ENCODE results near the gene ZNF789.
A peak's percentile ranks its signal among the peaks of the same experiment; 100 is the strongest.
"Not testable (repeated sequence)": the region's sequence is repeated elsewhere in the genome, so short reads cannot be mapped to it uniquely, and the experiment has no call there.

The ZNF789 gene

GRCh38 chr7:99472561-99473314 lies at the start of gene ZNF789:
Gene ZNF789 (plus strand): TSS chr7:99472890. CDS start chr7:99476457, 3,567 bp downstream.
- DNase-seq (ENCODE audit: low spot score): peak; percentile 91
- peak; percentile 95 for FAIRE-seq

GRCh38 chr7:99424932-99425730 lies 47.6 kb upstream of the ZNF789 start:
- no peak for DNase-seq (ENCODE audit: low spot score)
- no peak for FAIRE-seq

- FAIRE-seq: no peak
- DNase-seq (ENCODE audit: low spot score): no peak
Observed at GRCh38 chr7:99428972-99429566, 43.6 kb upstream of the ZNF789 start.

GRCh38 chr7:99429756-99430155 lies 42.9 kb upstream of the ZNF789 start:
- no peak for FAIRE-seq

GRCh38 chr7:99431756-99432540 lies 40.7 kb upstream of the ZNF789 start:
- not testable (repeated sequence) for DNase-seq (ENCODE audit: low spot score); FAIRE-seq

More at GRCh38 chr7:99429756-99430155, 42.9 kb upstream of the ZNF789 start:
- DNase-seq (ENCODE audit: low spot score): no peak

- no peak for DNase-seq (ENCODE audit: low spot score)
- no peak for FAIRE-seq
Observed at GRCh38 chr7:99433158-99433557, 39.5 kb upstream of the ZNF789 start.

- DNase-seq (ENCODE audit: low spot score) (no peak), FAIRE-seq (no peak)
Observed at GRCh38 chr7:99437946-99438572, 34.6 kb upstream of the ZNF789 start.

GRCh38 chr7:99438573-99439480 lies 33.9 kb upstream of the ZNF789 start, which contains the start of the genes CPSF4 and PTCD1:
Gene CPSF4 (plus strand): TSS chr7:99438943. CDS start chr7:99439083, 140 bp downstream.
Gene PTCD1 (minus strand): TSS chr7:99438798. CDS start chr7:99435242, 3,556 bp downstream.
- peak; percentile 51 for FAIRE-seq

GRCh38 chr7:99440195-99440594 lies 32.5 kb upstream of the ZNF789 start:
- FAIRE-seq (no peak), DNase-seq (ENCODE audit: low spot score) (no peak)

More at GRCh38 chr7:99438573-99439480, 33.9 kb upstream of the ZNF789 start, which contains the start of the genes CPSF4 and PTCD1:
- peak; percentile 92 for DNase-seq (ENCODE audit: low spot score)

- FAIRE-seq: no peak
- DNase-seq (ENCODE audit: low spot score): no peak
Observed at GRCh38 chr7:99446096-99446495, 26.6 kb upstream of the ZNF789 start.

- no peak for FAIRE-seq
- DNase-seq (ENCODE audit: low spot score): no peak
Observed at GRCh38 chr7:99447943-99448342, 24.7 kb upstream of the ZNF789 start.

- DNase-seq (ENCODE audit: low spot score): no peak
- FAIRE-seq: no peak
Observed at GRCh38 chr7:99448855-99449254, 23.8 kb upstream of the ZNF789 start.

GRCh38 chr7:99449326-99449725 lies 23.4 kb upstream of the ZNF789 start:
- FAIRE-seq (no peak), DNase-seq (ENCODE audit: low spot score) (peak; percentile 39)

GRCh38 chr7:99451936-99452335 lies 20.8 kb upstream of the ZNF789 start:
- DNase-seq (ENCODE audit: low spot score) (no peak), FAIRE-seq (no peak)

GRCh38 chr7:99452541-99452940 lies 20.1 kb upstream of the ZNF789 start:
- FAIRE-seq: no peak
- no peak for DNase-seq (ENCODE audit: low spot score)

GRCh38 chr7:99453105-99453504 lies 19.6 kb upstream of the ZNF789 start:
- FAIRE-seq: no peak

GRCh38 chr7:99455874-99456273 lies 16.8 kb upstream of the ZNF789 start:
- FAIRE-seq: no peak
- no peak for DNase-seq (ENCODE audit: low spot score)

More at GRCh38 chr7:99453105-99453504, 19.6 kb upstream of the ZNF789 start:
- no peak for DNase-seq (ENCODE audit: low spot score)

- no peak for FAIRE-seq
Observed at GRCh38 chr7:99456288-99456687, 16.4 kb upstream of the ZNF789 start.

GRCh38 chr7:99457050-99457649 lies 15.5 kb upstream of the ZNF789 start:
- FAIRE-seq (no peak), DNase-seq (ENCODE audit: low spot score) (no peak)

More at GRCh38 chr7:99456288-99456687, 16.4 kb upstream of the ZNF789 start:
- no peak for DNase-seq (ENCODE audit: low spot score)
